Upper lobe of right lung (tissue), 1 donor: ENCODE data around the gene HDAC4. TPM values are rescaled to one million over a fixed set of nuclear protein-coding genes. Genes with fewer than 3 reads are reported as not detected.

Source experiments
- ATAC-seq: fragments of 200-7000 bp; cut with Tn5 transposase; one replicate; pipeline ENCODE4 v1.9.1; 2020; ENCODE audit warnings: mild to moderate bottlenecking, moderate library complexity
- DNase-seq: peaks from one replicate; pipeline ENCODE4 v3.0.0-alpha.2; 2020
- H3K27ac ChIP-seq: fragments of 200-600 bp; one replicate; pipeline ENCODE4 v1.8.0; 2022
- H3K27me3 ChIP-seq: fragments of 200-600 bp; one replicate; pipeline ENCODE4 v1.8.0; 2022; ENCODE audit warnings: mild to moderate bottlenecking
- H3K36me3 ChIP-seq: fragments of 200-600 bp; one replicate; pipeline ENCODE4 v1.8.0; 2022
- H3K4me1 ChIP-seq: fragments of 200-600 bp; one replicate; pipeline ENCODE4 v1.8.0; 2022
- H3K4me3 ChIP-seq: fragments of 200-600 bp; one replicate; pipeline ENCODE4 v1.8.0; 2022; ENCODE audit warnings: mild to moderate bottlenecking
- H3K9me3 ChIP-seq: fragments of 200-600 bp; one replicate; pipeline ENCODE4 v1.8.0; 2022
- CTCF ChIP-seq: fragments of 200-600 bp; IDR thresholded peaks from one replicate; pipeline ENCODE4 v1.8.0; 2022; ENCODE audit warnings: antibody characterized with exemption
- intact Hi-C: fragments of 100-400 bp; cut with DNase I; formaldehyde crosslinking; loops from one replicate; pipeline ENCODE4 v1.11.0; 2022
- total RNA-seq: library from RNA; stranded (reverse); fragmentation: NEBNext Ultra II Directional; extraction: Animal tissue kit (Norgen Biotek cat#: 25700); gene quantifications from one replicate; pipeline ENCODE4 v1.2.1, GENCODE V29; 2021
- donor health status: DM: no; HTN: yes; CAD: no; lungs with severe emphysema.

HDAC4 gene
- total RNA-seq, 1 donor from 2014 or later: 44.1 TPM

- H3K27ac ChIP-seq: no peak overlapping the region
- no peak for TF ChIP-seq CTCF
- no peak for ATAC-seq
- no peak overlapping the region for H3K4me3 ChIP-seq
- H3K27me3 ChIP-seq: no peaks in the 10 kb centered on the region
- intact Hi-C loops: no loop called here
- peaks cover 36% of the 10 kb centered on the region for H3K36me3 ChIP-seq
- no peaks in the 10 kb centered on the region for H3K4me1 ChIP-seq
- H3K9me3 ChIP-seq: peaks cover 4% of the 10 kb centered on the region
- peak; percentile 57 for DNase-seq
Observed at GRCh38 chr2:239189711-239190131, 211.1 kb downstream of the HDAC4 start.

- Histone ChIP-seq H3K4me3 (no peak overlapping the region), H3K9me3 (peaks cover 4% of the 10 kb centered on the region), H3K36me3 (peaks cover 36% of the 10 kb centered on the region), H3K27ac (no peak overlapping the region), H3K4me1 (no peaks in the 10 kb centered on the region), H3K27me3 (no peaks in the 10 kb centered on the region)
- peak; percentile 61 for DNase-seq
- ATAC-seq: no peak
- intact Hi-C loops: no loop called here
- TF ChIP-seq CTCF: no peak
Observed at GRCh38 chr2:239188536-239188935, 212.3 kb downstream of the HDAC4 start.

- no peak for TF ChIP-seq CTCF
- intact Hi-C loops: no loop called here
- H3K36me3 ChIP-seq: peaks cover 36% of the 10 kb centered on the region
- no peaks in the 10 kb centered on the region for H3K4me1 ChIP-seq
- DNase-seq (peak; percentile 55), ATAC-seq (peak; percentile 28)
- no peak overlapping the region for H3K4me3 ChIP-seq
- no peaks in the 10 kb centered on the region for H3K27me3 ChIP-seq
- H3K9me3 ChIP-seq: peaks cover 4% of the 10 kb centered on the region
- no peak overlapping the region for H3K27ac ChIP-seq
Observed at GRCh38 chr2:239187464-239188253, 213.2 kb downstream of the HDAC4 start.

GRCh38 chr2:239186516-239187357, 214.1 kb downstream of the HDAC4 start:
- H3K36me3 ChIP-seq: peaks cover 39% of the 10 kb centered on the region
- peaks cover 4% of the 10 kb centered on the region for H3K9me3 ChIP-seq
- no peak for ATAC-seq
- intact Hi-C loops: no loop called here
- no peak overlapping the region for H3K4me3 ChIP-seq
- no peaks in the 10 kb centered on the region for H3K27me3 ChIP-seq
- H3K27ac ChIP-seq: no peak overlapping the region
- H3K4me1 ChIP-seq: no peaks in the 10 kb centered on the region
- no peak for TF ChIP-seq CTCF
- peak; percentile 34 for DNase-seq

- Histone ChIP-seq H3K36me3 (peaks cover 39% of the 10 kb centered on the region), H3K27ac (no peak overlapping the region), H3K4me3 (no peak overlapping the region), H3K4me1 (no peaks in the 10 kb centered on the region), H3K27me3 (no peaks in the 10 kb centered on the region), H3K9me3 (peaks cover 4% of the 10 kb centered on the region)
- intact Hi-C loops: no loop called here
- no peak for TF ChIP-seq CTCF
- ATAC-seq: peak; percentile 16
- DNase-seq: peak; percentile 50
Observed at GRCh38 chr2:239184968-239185903, 215.6 kb downstream of the HDAC4 start.
